ENCODE results near the gene MYH9.

The MYH9 gene

DNA sequence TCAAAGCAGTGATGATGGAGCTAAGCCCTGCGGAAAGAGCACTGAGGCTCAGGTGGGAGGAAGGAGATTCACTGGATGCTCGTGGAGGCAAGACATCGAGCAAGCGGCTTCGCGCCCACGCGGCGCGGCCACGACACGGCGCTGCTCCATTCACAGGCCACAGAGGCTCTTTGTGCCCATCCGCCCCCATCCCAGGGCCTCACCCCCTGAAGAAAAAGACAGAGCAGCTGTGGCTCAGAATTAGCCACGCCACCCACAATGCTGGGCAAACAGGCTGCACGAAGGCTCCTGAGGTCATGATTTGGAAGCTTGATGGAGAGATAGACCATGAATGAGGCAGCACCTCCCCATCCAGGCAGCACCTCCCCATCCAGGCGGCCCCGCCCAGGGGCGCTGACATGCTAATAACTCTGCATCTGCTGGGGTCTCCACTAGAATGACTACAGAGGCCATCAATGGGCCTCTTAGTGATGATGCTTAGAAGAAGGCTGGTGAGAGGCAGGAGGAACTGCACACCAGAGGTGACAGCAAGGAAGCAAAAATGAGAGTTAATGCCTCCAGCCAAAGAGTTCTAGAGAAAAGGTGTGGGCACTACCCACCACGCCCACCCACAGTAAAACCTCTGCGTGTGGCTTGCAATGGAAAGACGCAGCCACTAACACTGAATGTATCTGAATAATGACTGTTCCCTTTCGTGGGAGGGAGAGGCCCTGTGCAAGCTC is 43.5 kb downstream of the MYH9 start:
- DNase-seq, result no peak

DNA sequence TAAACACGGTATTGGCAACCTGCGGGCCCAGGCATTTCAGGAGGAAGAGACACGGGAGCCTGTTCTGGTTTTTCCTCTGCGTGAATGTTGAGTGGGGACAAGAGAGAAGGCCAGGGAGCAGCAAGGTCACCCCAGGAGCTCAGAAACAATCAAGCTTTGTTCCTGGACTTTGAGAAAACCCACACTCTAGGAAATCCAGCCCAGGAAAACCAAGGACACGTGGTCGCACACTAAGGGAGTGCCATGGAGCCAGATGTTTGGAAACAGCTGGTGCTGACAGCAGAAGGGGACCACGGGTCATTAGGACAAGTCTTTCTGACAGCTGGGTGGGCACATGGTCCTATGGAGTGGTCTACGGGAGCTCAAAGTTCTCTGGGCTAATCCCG is 44.1 kb downstream of the MYH9 start:
- DNase-seq, result no peak

DNA sequence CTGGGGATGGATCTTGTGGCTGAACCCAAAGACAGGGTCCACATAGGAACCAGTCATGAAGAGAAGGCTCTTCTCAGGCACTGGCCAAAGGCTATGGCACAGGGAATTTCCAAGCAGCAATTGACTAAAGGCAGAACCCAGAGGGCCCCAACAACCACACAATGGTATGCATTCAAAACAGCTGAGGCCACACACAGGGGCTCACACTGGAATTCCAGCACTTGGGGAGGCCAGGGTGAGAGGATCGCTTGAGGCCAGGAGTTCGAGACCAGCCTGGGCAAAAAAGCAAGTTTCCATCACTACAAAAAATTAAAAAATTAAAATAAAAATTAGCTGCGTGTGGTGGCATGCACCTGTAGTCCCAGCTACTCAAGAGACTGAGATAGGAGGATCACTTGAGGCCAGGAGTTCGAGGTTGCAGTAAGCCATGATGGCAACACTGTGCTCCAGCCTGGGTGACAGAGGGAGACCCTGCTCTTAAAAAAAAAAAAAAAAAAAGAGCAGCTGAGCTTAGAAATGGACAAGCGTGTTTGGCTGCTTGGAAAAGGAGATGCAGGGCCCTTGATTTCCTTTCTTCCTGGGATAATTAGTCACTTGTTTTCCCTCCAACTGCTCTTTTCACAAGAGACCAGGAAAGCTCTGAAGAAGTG is 44.6 kb downstream of the MYH9 start:
- no peak for DNase-seq

DNA sequence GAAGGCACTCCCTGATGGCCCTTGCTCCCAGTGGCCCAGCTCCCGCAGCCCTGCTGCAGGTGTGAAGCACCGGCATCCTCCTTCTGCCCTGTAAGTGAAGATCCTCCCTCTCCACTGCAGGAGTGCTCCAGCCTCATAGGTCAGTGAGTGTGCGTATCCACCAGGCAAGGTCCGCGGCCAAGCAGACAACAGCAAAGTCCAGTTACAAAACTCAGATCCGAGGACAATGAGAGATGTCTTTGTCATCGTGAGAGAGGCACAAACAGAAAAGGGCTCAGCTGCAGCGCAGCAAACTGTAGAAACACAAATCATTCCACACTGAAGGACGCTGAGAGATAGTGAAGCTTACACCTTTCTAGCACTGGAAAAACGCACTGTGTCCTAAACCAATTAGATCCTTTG is 46.1 kb downstream of the MYH9 start:
- DNase-seq, result no peak

DNA sequence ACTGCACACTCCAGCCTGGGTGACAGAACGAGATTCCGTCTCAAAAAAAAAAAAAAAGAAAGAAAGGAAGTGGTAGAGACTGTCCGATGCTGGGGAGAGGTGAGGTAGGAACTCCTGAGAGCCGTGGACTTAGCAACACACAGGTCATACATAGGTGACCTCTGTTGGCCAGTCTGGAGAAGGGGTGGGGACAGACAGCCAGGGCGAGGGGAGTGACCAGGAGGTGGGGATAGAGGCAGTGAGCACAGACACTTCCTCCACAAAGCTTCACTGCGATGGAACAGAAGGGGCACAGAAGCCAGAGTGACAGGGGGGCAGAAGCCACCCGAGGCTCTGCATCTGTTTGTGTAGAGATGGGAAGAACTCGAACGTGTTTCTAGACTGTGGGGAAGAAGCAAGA is 47.1 kb downstream of the MYH9 start:
- DNase-seq, result no peak

DNA sequence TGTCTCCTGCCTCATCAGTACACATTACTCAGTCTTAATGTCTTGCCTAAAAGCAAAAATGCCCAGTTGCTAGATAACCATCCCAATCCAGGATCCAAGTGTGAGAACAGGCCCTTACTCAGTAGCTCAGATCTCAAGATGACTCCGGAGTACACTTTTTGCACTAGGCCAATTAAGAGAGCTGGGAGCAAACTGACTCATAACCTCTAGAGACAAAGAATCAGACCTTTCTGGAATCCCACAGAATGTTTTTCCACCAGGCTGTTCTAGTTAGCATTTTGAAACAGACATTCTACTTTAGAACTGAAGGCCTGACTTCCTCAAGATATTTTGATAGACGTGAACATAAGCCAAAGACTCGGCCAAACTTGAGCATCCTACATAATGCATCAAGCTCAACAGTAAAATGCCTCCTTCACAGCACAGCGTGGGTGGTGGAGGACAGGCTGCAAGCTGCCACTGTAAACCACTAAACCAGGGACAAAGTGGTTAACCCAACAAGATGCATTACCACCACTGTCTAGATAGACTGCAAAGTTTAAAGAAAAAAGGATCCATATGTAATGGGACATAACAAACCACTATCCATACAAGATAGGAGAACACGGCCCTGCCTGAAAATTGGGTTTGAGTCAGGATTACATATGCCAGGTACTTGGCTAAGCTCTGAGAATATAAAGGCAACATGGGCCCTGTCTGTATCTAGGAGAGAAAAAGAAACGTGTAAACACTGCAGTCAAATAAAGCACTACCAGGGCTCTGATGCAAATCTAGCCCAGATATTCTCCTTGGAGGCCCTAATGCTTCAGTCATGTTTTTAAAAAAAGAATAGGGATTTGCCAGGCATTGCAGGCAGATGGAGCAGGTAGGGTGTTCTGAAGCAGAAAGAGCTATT is 48.3 kb downstream of the MYH9 start:
- DNase-seq, result no peak

DNA sequence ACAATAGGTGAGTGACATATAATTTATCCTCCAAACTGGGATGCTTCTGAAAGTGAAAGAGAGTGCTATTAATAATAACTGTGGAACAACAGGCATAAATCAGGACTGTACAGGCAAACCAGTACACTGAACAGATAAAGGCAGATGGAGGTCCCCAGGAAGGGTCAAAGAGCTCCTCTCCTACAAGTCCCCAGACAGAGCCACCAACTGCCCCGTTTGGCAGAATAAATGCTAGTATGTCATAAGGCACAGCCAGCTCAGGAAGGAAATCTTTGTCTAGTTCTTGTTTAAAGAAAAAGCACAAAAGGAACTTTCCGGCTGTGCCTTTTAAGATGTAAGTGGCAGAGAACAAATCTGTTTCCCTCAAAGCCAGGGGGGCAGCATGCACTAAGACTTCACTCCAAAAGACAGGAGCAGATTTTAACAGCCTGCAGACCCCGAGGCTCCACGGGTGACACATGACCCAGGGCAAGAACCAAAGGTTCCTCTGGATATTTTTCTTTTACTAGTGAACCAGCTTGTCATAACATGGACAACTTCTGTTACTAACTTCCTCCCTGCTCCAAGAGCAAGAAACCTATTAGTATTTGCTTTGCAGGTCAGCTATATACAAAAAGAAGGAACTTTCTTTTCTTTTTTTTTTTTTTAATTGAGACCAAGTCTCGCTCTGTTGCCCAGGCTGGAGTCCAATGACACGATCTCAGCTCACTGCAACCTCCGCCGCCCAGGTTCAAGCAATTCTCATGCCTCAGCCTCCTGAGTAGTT is 50.2 kb downstream of the MYH9 start:
- DNase-seq, result no peak

DNA sequence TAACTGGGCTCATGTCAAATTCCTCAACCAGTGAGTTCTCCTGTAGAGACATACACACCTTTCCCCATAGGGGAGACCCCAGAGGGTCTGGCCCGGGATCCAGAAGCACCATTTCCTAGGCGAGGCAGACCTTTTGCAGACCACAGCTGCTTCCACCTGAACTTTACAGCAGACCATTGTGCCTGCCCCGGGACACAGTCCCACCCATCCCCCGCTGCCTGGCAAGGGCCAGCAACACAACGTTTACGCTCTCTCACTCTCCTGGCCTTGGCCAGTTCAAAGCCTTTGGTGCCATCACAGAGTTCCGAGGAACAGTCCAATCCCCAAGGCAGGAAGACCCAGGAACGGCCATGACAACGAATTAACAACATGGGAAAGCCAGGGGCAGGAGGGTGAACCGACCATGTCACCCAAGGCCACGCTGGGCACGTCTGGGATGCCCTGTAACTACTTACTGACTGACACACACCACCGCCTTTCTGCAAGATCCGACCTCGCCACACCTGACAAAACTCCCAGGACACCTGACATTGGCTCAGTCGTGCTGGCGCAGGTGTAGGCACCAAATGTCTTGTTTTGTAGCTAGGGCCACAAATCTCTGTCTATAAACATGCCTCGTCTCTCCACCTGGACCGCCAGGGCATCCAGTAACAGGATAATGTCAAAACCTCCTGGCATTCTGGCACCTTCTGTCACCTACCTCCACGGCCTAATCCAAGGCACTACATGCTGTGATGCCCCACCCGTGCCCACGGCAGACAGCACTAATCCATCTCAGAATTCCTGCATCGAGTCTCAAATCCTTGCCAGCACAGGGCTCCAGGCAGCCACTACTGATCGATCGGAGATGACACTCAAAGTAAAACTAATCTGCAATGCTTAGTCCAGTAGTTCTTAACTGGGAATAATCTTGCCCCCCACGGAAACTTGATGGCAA is 51.3 kb downstream of the MYH9 start:
- DNase-seq, result no peak

DNA sequence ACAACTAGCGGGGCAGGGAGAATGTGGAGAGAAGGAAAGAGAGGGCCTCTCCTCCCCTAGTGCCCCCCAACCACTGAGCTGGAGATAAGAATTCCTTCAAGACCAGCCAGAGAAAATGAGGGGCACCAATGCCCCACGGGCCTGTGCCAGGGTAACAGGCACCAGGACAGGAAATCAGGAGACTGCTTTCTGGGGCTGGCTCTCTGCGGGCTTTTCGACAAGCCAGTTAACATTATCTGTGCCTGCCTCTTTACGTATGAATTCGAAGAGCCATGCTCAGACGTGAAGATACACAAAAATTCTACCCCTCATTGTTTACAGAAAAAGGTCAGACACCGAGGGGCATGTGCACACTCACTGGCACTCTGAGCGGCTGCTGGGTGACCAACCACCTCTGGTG is 52.1 kb downstream of the MYH9 start:
- no peak for DNase-seq

DNA sequence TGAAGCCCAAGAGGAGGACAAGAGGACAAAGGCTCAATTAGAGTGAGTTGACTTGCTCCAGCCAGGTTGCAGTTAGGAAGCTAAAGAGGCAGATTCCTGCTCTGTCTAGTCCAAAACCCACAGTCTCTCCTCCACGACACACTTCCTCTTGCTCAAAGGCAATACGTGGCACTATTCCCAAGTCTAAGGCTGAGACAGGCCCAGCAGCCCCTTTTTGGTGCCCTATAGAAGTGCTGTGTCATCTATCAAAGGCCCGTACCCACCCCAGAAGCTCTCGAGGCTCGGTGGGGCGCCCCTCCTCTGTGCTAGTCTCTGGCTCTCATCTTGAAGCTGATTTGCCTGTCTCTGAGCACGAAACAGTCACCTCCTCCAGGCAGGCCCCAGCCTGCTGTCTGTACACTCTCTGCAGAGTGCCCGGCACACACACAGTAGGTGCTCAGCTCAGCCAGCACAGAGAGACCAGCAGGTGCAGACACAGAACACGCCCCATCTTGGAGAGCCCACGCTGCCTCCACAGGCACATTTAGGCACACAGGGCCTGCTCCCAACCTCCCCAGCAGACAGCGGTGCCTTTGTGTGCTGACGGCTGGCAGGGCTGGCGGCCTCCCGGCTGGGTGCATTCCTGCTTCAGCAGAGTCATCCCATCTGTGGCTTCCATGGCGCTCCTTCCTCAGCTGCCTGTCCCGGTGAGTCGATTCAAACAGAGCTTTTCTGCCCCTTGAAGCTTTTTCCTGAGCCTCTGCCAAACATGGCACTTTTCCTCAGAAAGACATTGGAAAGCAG is 52.8 kb downstream of the MYH9 start:
- no peak for DNase-seq

DNA sequence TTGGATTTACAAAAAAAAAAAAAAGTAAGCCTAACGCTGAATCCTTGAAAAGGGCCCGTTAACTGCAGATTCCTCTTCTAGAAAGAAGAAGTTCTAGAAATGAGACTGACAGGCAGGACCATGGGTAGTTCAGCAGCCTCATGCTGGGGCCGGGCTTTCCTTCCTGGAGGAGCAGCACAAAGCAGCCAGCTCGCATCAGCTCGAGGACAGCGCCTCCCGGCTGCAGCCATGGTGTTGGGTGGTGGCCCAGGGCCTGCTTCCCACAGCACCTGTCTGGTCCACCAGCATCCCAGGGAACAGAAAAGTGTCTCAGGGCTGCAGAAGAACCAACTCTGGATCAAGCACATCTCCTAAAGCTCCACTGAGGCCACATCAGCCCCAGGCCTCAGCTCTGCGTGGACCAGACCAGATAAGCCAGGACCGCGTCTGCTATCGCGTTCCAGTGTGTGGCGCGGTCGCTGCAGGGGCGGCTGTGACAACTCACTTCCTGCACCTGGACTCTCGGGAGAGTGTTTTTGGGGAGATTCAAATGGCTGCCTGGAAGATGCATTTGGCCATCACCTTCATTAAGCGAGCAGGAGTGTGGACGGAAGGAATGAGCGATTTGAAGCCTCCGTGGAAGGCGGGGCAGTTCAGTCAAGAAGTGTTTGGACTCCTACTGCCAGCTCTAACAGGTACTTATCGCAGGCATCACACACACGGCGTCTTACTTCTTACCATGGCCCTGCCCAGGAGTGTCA is 53.5 kb downstream of the MYH9 start:
- DNase-seq, result no peak

DNA sequence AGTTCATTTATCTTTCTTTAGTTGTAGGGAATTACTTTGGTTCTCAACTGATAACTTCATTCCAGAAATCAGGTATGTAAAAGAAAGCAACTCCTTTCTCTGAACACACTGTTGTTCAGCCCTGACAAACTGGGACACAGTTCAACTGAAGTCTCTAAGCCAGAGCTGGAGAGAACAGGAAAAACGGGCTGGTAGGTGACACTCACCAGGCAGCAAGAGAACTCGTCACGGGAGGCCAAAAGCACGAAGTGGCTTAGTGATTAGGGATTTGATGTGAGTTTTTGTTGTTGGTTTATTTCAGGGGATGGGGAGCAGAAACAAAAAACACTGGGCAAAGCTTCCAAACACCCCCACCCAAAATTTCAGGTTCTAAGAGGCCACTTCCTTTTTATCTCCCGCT is 54.1 kb downstream of the MYH9 start:
- DNase-seq, result no peak

DNA sequence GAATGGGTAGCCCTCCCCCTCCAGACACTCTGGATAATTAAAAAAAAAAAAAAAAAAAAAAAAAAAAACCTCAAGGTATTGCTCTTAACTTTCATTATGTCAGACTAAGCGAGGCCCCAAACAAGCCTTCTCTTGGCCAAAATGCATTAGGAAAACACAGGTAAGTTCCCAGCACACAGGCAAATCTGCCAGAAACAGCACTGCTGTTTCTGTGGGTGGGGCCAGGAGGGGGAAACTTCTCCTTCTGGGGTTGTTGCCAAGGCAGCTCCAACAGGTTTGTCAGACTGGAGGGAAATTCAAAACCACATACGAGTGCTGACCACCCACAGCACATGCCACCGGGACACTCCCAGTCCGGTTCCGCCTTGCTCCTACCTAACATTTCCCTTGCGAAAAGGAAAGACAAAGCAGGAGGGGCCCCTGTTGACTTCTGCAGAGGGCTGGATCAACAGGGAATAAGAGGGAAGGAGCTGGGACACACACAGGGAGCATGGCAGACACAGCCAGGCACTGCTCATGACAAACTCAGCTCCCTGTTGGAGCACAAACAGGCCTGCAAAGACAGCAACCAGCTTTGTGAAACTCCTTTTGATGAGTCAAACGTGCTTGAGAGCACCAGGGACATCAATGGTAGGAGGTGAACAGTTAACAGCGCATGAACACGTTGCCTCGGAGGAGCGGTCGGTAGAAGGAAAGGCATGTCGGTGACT is 55.0 kb downstream of the MYH9 start:
- no peak for DNase-seq

DNA sequence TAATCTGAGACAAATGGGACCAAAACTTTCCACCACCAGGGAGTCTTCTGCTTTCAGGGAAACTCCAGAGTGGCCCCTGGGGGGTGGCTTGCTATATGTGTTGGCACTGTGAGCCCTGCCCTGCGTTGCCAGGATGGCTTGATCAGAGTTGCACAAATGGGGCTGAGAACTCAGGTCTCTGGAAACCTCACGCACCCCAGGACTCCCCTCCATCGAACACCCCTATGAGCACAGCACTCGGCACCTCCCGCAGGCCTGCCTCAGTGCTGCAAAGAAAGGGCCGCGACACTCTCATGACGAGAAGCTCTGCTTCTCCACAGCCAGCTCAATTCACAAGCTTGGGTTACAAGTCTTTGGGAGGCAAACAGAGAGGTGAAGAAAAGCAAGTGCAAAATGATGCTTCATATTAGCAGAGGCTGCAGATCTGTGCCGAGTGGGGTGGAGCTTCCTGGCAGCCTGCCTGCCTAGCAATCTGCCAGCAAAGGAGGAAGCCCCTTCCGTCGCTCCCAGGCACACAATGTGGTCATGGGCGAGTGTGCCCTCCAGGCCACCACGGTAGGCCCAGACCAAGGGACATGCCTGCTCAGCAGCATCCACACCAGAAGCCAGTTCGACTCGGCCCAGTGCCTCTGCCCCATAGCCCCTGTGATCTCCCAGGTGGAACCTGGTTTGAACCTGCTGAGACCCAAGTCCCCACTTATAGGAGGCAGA is 55.7 kb downstream of the MYH9 start:
- no peak for DNase-seq

DNA sequence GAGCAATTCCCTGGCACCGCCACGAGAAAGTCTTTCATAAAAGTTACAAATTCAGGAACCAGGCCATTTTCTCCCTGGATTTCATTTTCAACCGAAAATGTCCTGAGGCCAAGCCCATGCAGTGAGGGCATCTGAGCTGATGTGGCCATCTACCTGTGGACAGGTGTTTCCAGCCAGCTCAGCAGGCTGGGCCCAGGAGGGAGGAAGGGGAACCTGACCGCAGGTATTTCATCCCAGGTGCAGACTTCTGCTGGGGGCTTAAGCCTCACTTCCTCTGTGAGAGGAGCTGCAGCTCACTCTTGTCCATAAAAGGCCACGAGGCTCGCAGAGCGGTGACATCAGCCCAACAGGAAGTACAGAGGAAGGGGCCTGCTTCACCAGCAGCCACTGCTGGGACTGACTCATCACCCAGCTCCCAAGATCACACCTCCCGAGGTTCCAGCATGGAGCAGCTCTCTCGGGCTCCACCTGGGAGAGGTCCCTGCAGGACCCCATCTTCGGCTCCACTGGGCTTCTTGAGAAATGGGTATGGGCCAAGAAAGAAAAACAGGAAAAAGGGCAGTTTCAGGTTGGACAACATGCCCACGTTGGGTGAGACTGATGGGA is 56.4 kb downstream of the MYH9 start:
- DNase-seq, result peak; percentile 65

DNA sequence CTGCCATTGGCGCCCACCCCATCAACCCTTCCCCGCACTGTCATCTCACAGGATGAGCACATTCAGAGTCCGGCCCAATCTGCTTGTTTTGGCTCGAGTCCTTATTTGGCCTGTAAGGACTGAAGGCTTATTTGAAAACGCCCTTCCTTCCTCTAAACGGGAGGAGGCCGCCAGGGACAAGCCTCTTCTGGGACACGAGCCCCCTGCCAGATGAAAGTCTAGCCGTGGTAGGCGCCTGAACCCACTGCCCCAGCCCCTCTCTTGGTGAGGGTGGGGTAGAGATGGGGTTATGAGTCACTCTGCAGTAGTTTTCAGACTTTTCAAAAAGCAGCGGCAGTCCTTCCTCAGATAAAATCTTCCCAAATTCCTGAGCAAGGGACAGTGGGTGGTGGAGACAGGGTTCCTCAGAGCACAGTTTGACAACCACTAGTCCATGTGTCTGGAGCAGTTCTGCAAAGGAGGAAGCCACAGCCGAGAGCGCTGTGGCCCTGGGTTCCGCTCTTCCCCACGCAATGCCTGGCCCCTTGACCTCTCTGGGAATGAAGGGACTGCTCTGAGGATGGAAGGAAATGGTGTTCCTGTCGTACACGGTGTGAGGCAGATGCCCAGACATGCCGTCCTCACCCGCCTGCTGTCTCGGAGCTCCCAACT is 57.0 kb downstream of the MYH9 start:
- DNase-seq, result no peak

DNA sequence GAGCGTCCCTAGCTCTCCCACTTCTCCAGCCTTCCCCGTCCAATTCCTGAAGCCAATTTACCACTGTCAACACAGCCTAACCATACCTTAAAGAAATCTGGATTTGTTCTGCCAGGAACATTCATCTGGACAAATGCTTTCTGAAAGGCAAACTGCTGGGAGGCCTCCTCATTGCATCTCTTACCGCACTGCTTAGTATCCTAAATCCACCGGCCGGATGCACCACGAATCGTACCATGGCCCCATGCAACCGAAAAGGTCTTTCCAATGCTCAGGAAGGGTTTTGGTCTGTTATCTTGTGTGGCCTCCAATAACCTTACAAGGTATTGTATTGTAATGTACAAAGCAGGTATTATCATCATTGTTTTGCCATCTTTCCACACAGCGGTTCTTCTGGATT is 57.6 kb downstream of the MYH9 start:
- no peak for DNase-seq

Measured in activated T-cell treated with anti-CD3 and anti-CD28 coated beads for 4 hours (primary cell).